AG09309 (cell line): ENCODE data around the gene TMEM129.
A peak's percentile ranks its signal among the peaks of the same experiment; 100 is the strongest.

Experiments used
- DNase-seq: peaks from one replicate; pipeline ENCODE4 v3.0.0-alpha.2; 2010; ENCODE audit warnings: low read depth
- H3K4me3 ChIP-seq: 2 replicates; pipeline ENCODE4 v1.5.1; 2011; ENCODE audit warnings: mild to moderate bottlenecking, low read depth, low read length, moderate library complexity; ENCODE audit not compliant: control insufficient read depth
- CTCF ChIP-seq: IDR thresholded peaks from 2 replicates; pipeline ENCODE4 v1.5.1; 2011; ENCODE audit warnings: mild to moderate bottlenecking, low read depth, low read length, inconsistent platforms; ENCODE audit not compliant: insufficient read depth, control insufficient read depth; ENCODE audit errors: missing control alignments

Gene TMEM129

DNA sequence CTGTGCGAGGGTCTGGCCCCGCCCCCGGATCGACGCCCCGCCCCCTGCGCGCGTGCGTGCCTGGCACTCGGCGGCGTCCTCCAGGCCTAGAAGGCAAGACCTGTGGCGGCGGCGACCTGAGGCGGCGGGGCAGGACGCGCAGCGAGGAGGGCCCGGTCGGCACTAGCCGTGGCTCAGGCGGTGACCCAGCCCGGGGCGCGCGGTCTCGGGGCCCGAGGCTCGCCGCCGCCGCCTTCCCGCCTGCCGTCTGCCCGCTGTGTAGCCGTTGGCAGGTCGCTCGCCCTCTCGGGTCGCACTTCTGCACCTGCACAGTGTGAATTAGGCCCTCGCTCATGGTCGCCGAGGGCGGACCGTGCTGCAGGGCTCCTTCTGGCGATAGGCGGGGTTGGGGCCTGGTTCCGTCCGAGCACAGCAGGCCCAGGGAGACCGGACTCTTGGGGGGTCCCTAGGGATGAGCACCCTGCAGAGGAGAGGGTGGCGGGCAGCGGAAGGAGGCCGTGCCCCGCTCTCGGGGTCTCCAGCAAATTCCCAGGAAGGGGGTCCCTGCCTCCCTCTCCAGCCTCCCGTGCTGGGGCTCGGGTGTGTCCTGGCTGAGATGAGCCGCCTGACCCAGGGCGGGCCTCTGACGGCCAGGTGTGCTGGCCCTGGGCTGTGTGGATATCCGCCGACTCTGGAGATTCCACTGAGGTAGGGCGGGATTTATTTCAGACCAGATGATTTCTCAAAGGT, 36.5 kb downstream of the TMEM129 start:
- no peak for DNase-seq
- no peak for TF ChIP-seq CTCF
- H3K4me3 ChIP-seq = peak overlapping the region; percentile 16

DNA sequence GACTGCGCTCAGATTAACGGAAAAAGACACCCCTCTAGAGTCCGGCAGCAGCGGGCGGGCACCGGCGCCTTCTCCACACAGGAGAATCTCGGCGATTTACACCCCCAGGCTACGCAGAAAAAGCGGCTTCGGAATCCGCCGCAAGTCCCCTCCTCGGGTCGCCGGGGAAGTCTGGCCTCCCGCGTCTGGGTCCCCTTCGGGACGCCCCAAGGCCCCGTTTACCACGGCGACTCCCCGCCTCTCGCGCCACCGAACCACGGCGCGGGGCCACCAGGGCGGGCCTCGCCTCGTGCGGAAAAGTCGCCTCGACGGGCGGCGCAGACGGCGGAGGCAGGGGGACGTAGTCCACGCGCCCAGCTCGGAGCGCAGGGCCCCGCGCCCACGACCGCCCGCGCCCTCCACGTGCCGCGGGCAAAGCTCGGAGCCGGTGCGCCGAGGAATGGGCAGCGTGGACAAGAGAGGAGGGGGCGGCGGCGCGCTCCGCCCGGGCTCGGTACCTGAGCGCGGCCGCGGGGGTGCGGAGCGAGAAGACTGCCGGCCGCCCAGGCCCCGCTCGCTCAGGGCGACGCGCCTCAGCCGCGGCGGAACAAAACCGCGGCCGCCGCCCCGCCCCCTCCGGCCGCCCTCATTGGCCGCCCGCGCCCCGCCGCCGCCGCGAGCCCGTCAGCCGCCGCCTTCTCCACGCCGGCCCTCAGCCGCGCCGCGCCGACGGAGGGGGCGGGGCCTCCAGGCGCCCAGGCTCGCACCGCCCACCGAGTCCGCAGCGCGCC, 37.2 kb downstream of the TMEM129 start, which contains the start of gene FAM53A:
Gene FAM53A (minus strand): TSS at position 578 of the 770 bp plus-strand sequence. CDS start 15,572 bp downstream, outside the sequence.
- DNase-seq = peak; percentile 10
- no peak for TF ChIP-seq CTCF
- peak within 1 kb of the TSS; percentile 65 for H3K4me3 ChIP-seq

DNA sequence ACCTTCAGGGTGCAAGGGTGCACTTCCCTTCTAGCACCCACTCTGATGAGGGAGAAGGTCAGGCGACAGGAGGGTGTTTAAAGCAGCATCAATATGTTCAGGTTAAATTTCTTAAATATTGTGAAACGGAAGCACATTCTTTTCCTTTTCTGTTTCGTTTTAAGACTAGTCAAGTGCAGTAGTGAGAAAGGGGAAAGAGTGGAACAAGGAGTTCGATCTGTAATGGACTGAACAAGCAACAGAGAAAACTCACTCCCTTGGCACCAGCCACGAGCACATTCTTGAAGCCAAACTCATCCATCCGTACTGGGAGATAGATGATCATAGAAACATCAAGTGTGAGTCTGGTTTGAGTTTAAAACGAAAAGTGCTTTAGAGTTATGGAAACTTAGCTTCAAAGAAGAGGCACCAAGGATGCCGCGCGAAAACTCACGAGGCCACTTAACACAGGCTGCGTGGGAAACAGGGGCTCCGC, 37.8 kb downstream of the TMEM129 start:
- H3K4me3 ChIP-seq = peak overlapping the region; percentile 65
- TF ChIP-seq CTCF = no peak
- DNase-seq = peak; percentile 53

DNA sequence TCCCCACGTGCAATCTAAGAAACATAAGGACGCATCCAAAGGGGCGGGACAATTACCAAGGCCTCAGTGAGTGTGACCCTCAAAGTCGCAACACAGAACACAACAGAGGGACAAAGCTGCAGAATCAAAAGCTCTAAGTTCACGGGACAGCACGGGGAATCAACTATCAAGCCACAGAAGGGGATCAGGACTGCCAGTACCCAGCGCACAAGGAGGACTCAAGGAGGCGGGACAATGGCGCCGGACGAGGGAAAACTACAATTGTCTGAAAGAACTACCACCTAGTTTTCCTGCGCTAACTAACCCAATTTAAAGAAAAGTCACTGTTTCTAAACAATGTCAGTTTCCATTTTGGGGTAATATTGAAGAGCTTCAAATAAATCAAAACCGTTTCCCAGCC, 38.3 kb downstream of the TMEM129 start:
- H3K4me3 ChIP-seq = peak overlapping the region; percentile 65
- TF ChIP-seq CTCF = no peak
- DNase-seq = no peak

GRCh38 chr4:1678244-1678643, 42.9 kb downstream of the TMEM129 start:
- DNase-seq = no peak
- H3K4me3 ChIP-seq = no peak overlapping the region
- no peak for TF ChIP-seq CTCF

- TF ChIP-seq CTCF = no peak
- H3K4me3 ChIP-seq = no peak overlapping the region
- no peak for DNase-seq
Observed at GRCh38 chr4:1676605-1677525, 44.3 kb downstream of the TMEM129 start.
